ENCODE measurements around the gene GGCT. TPM values are rescaled to one million over a fixed set of nuclear protein-coding genes. Genes with fewer than 3 reads are reported as not detected.

Gene GGCT
- total RNA-seq, 2 donors from 2014 or later: 14.7 to 54.0 TPM

GRCh38 chr7:30475580-30475979 lies 29.0 kb downstream of the GGCT start:
- no peak for TF ChIP-seq POLR2AphosphoS5 (IDR thresholded peaks at IDR 0.05)
- TF ChIP-seq POLR2A (IDR thresholded peaks at IDR 0.05): no peak
- TF ChIP-seq CTCF (IDR thresholded peaks at IDR 0.05): no peak
- Histone ChIP-seq H3K27me3 (replicated peaks; ENCODE audit: insufficient read depth) (no peaks in the 10 kb centered on the region), H3K9me3 (no peaks in the 10 kb centered on the region), H3K27ac (no peak overlapping the region), H3K4me3 (no peak overlapping the region), H3K36me3 (no peaks in the 10 kb centered on the region), H3K4me1 (replicated peaks) (no peaks in the 10 kb centered on the region)
- WGBS: 81% methylated on average over 6 of the region's 6 CpGs
- DNase-seq (ENCODE audit: low spot score): no peak
- intact Hi-C loops (cut with DNase I): no loop called here

- TF ChIP-seq CTCF (IDR thresholded peaks at IDR 0.05) (no peak), POLR2A (IDR thresholded peaks at IDR 0.05) (no peak), POLR2AphosphoS5 (IDR thresholded peaks at IDR 0.05) (no peak)
- Histone ChIP-seq H3K4me1 (replicated peaks) (no peaks in the 10 kb centered on the region), H3K27ac (no peak overlapping the region), H3K27me3 (replicated peaks; ENCODE audit: insufficient read depth) (no peaks in the 10 kb centered on the region), H3K36me3 (no peaks in the 10 kb centered on the region), H3K9me3 (no peaks in the 10 kb centered on the region), H3K4me3 (no peak overlapping the region)
- DNase-seq (ENCODE audit: low spot score): no peak
- 76% methylated on average over 2 of the region's 2 CpGs for whole genome bisulfite sequencing
- intact Hi-C loops (cut with DNase I): no loop called here
These were observed 29.7 kb downstream of the GGCT start for GRCh38 chr7:30474893-30475292.

GRCh38 chr7:30474485-30474884 lies 30.1 kb downstream of the GGCT start:
- intact Hi-C loops (cut with DNase I): no loop called here
- Histone ChIP-seq H3K9me3 (no peaks in the 10 kb centered on the region), H3K4me1 (replicated peaks) (no peaks in the 10 kb centered on the region), H3K27me3 (replicated peaks; ENCODE audit: insufficient read depth) (no peaks in the 10 kb centered on the region), H3K36me3 (no peaks in the 10 kb centered on the region), H3K27ac (no peak overlapping the region), H3K4me3 (no peak overlapping the region)
- DNase-seq (ENCODE audit: low spot score): no peak
- WGBS: 93% methylated on average over 10 of the region's 10 CpGs
- no peak for TF ChIP-seq CTCF (IDR thresholded peaks at IDR 0.05)
- TF ChIP-seq POLR2A (IDR thresholded peaks at IDR 0.05): no peak
- no peak for TF ChIP-seq POLR2AphosphoS5 (IDR thresholded peaks at IDR 0.05)

- Histone ChIP-seq H3K9me3 (no peaks in the 10 kb centered on the region), H3K36me3 (no peaks in the 10 kb centered on the region), H3K4me1 (replicated peaks) (no peaks in the 10 kb centered on the region), H3K4me3 (no peak overlapping the region), H3K27ac (no peak overlapping the region), H3K27me3 (replicated peaks; ENCODE audit: insufficient read depth) (no peaks in the 10 kb centered on the region)
- intact Hi-C loops (cut with DNase I): no loop called here
- TF ChIP-seq CTCF (IDR thresholded peaks at IDR 0.05): no peak
- no peak for TF ChIP-seq POLR2A (IDR thresholded peaks at IDR 0.05)
- no peak for TF ChIP-seq POLR2AphosphoS5 (IDR thresholded peaks at IDR 0.05)
- 97% methylated on average over 1 of the region's 1 CpG for WGBS
- no peak for DNase-seq (ENCODE audit: low spot score)
These were observed 30.7 kb downstream of the GGCT start for GRCh38 chr7:30473903-30474302.

- H3K4me1 ChIP-seq (replicated peaks): no peaks in the 10 kb centered on the region
- H3K27ac ChIP-seq: no peak overlapping the region
- H3K4me3 ChIP-seq: no peak overlapping the region
- TF ChIP-seq POLR2A (IDR thresholded peaks at IDR 0.05) (no peak), POLR2AphosphoS5 (IDR thresholded peaks at IDR 0.05) (no peak), CTCF (IDR thresholded peaks at IDR 0.05) (no peak)
- 78% methylated on average over 4 of the region's 4 CpGs for whole genome bisulfite sequencing
- no peak for DNase-seq (ENCODE audit: low spot score)
- no peaks in the 10 kb centered on the region for H3K27me3 ChIP-seq (replicated peaks; ENCODE audit: insufficient read depth)
- no peaks in the 10 kb centered on the region for H3K36me3 ChIP-seq
- H3K9me3 ChIP-seq: no peaks in the 10 kb centered on the region
- intact Hi-C loops (cut with DNase I): no loop called here
These were observed 31.5 kb downstream of the GGCT start for GRCh38 chr7:30472784-30473775.
